ENCODE data around the gene AQP11.
A peak's percentile ranks its signal among the peaks of the same experiment; 100 is the strongest.
"Not testable (repeated sequence)": the region's sequence is repeated elsewhere in the genome, so short reads cannot be mapped to it uniquely, and the experiment has no call there.

Gene AQP11

GRCh38 chr11:77589521-77590193, at the start of gene AQP11:
Gene AQP11, plus strand, starts transcription at chr11:77589953. Its CDS starts 40 bp downstream, at chr11:77589993.
- Mint-ChIP-seq H3K4me3 (peak within 1 kb of the TSS; percentile 89), H3K27me3 (peaks cover 4% of the 10 kb centered on the region), H3K27ac (peak within 1 kb of the TSS; percentile 41), H3K36me3 (no peaks in the 10 kb centered on the region), H3K4me1 (peaks cover 16% of the 10 kb centered on the region), H3K9me3 (no peaks in the 10 kb centered on the region)

GRCh38 chr11:77542296-77542695, 47.5 kb upstream of the AQP11 start:
- no peak overlapping the region for H3K27ac Mint-ChIP-seq
- no peak overlapping the region for H3K4me3 Mint-ChIP-seq

GRCh38 chr11:77547047-77547836, 42.5 kb upstream of the AQP11 start:
- H3K36me3 Mint-ChIP-seq = no peaks in the 10 kb centered on the region
- H3K4me3 Mint-ChIP-seq = no peak overlapping the region
- H3K27ac Mint-ChIP-seq = no peak overlapping the region
- H3K4me1 Mint-ChIP-seq = peaks cover 7% of the 10 kb centered on the region
- no peaks in the 10 kb centered on the region for H3K9me3 Mint-ChIP-seq
- no peaks in the 10 kb centered on the region for H3K27me3 Mint-ChIP-seq

More at GRCh38 chr11:77542296-77542695, 47.5 kb upstream of the AQP11 start:
- Mint-ChIP-seq H3K9me3 (no peaks in the 10 kb centered on the region), H3K36me3 (no peaks in the 10 kb centered on the region), H3K4me1 (no peaks in the 10 kb centered on the region), H3K27me3 (no peaks in the 10 kb centered on the region)

GRCh38 chr11:77547863-77548551, 41.7 kb upstream of the AQP11 start:
- H3K27ac Mint-ChIP-seq = no peak overlapping the region
- no peak overlapping the region for H3K4me3 Mint-ChIP-seq
- H3K9me3 Mint-ChIP-seq = no peaks in the 10 kb centered on the region
- H3K27me3 Mint-ChIP-seq = no peaks in the 10 kb centered on the region
- H3K4me1 Mint-ChIP-seq = peaks cover 7% of the 10 kb centered on the region
- H3K36me3 Mint-ChIP-seq = no peaks in the 10 kb centered on the region

- no peaks in the 10 kb centered on the region for H3K27me3 Mint-ChIP-seq
- no peak overlapping the region for H3K4me3 Mint-ChIP-seq
- H3K9me3 Mint-ChIP-seq = no peaks in the 10 kb centered on the region
- H3K27ac Mint-ChIP-seq = no peak overlapping the region
- H3K36me3 Mint-ChIP-seq = no peaks in the 10 kb centered on the region
- H3K4me1 Mint-ChIP-seq = peaks cover 7% of the 10 kb centered on the region
These were observed 41.0 kb upstream of the AQP11 start for GRCh38 chr11:77548552-77549445.

GRCh38 chr11:77551426-77551825, 38.3 kb upstream of the AQP11 start:
- H3K4me1 Mint-ChIP-seq, H3K27me3 Mint-ChIP-seq, H3K4me3 Mint-ChIP-seq, H3K36me3 Mint-ChIP-seq, H3K27ac Mint-ChIP-seq, H3K9me3 Mint-ChIP-seq: not testable (repeated sequence)

- H3K4me3 Mint-ChIP-seq = no peak overlapping the region
- H3K9me3 Mint-ChIP-seq = peaks cover 8% of the 10 kb centered on the region
- H3K36me3 Mint-ChIP-seq = no peaks in the 10 kb centered on the region
- no peak overlapping the region for H3K27ac Mint-ChIP-seq
- no peaks in the 10 kb centered on the region for H3K27me3 Mint-ChIP-seq
- H3K4me1 Mint-ChIP-seq = no peaks in the 10 kb centered on the region
These were observed 32.2 kb upstream of the AQP11 start for GRCh38 chr11:77557553-77557952.

GRCh38 chr11:77558380-77558779, 31.4 kb upstream of the AQP11 start:
- Mint-ChIP-seq H3K27ac (no peak overlapping the region), H3K4me3 (no peak overlapping the region), H3K36me3 (no peaks in the 10 kb centered on the region), H3K9me3 (peaks cover 8% of the 10 kb centered on the region), H3K4me1 (no peaks in the 10 kb centered on the region), H3K27me3 (no peaks in the 10 kb centered on the region)

- Mint-ChIP-seq H3K9me3 (peaks cover 14% of the 10 kb centered on the region), H3K4me1 (no peaks in the 10 kb centered on the region), H3K36me3 (no peaks in the 10 kb centered on the region), H3K4me3 (no peak overlapping the region), H3K27me3 (peaks cover 2% of the 10 kb centered on the region), H3K27ac (no peak overlapping the region)
These were observed 29.9 kb upstream of the AQP11 start for GRCh38 chr11:77559686-77560401.

GRCh38 chr11:77560605-77561004, 29.1 kb upstream of the AQP11 start:
- no peak overlapping the region for H3K27ac Mint-ChIP-seq
- peaks cover 6% of the 10 kb centered on the region for H3K27me3 Mint-ChIP-seq
- H3K4me1 Mint-ChIP-seq = no peaks in the 10 kb centered on the region
- H3K36me3 Mint-ChIP-seq = no peaks in the 10 kb centered on the region
- H3K9me3 Mint-ChIP-seq = peaks cover 18% of the 10 kb centered on the region
- no peak overlapping the region for H3K4me3 Mint-ChIP-seq

- Mint-ChIP-seq H3K4me3 (no peak overlapping the region), H3K27ac (no peak overlapping the region), H3K27me3 (peaks cover 7% of the 10 kb centered on the region), H3K9me3 (peaks cover 21% of the 10 kb centered on the region), H3K4me1 (no peaks in the 10 kb centered on the region), H3K36me3 (no peaks in the 10 kb centered on the region)
These were observed 28.5 kb upstream of the AQP11 start for GRCh38 chr11:77561257-77561656.

GRCh38 chr11:77568306-77568705, 21.4 kb upstream of the AQP11 start:
- Mint-ChIP-seq H3K27ac (no peak overlapping the region), H3K27me3 (peaks cover 19% of the 10 kb centered on the region)

GRCh38 chr11:77568916-77569675, 20.7 kb upstream of the AQP11 start:
- Mint-ChIP-seq H3K4me1 (no peaks in the 10 kb centered on the region), H3K4me3 (no peak overlapping the region), H3K27ac (no peak overlapping the region), H3K36me3 (peaks cover 5% of the 10 kb centered on the region), H3K9me3 (peaks cover 16% of the 10 kb centered on the region), H3K27me3 (peaks cover 17% of the 10 kb centered on the region)

More at GRCh38 chr11:77568306-77568705, 21.4 kb upstream of the AQP11 start:
- peaks cover 18% of the 10 kb centered on the region for H3K9me3 Mint-ChIP-seq
- peaks cover 5% of the 10 kb centered on the region for H3K36me3 Mint-ChIP-seq
- H3K4me1 Mint-ChIP-seq = no peaks in the 10 kb centered on the region
- no peak overlapping the region for H3K4me3 Mint-ChIP-seq

- H3K27me3 Mint-ChIP-seq = peaks cover 17% of the 10 kb centered on the region
- peaks cover 13% of the 10 kb centered on the region for H3K9me3 Mint-ChIP-seq
These were observed 20.1 kb upstream of the AQP11 start for GRCh38 chr11:77569676-77570070.

More at GRCh38 chr11:77569676-77570070, 20.1 kb upstream of the AQP11 start:
- peaks cover 5% of the 10 kb centered on the region for H3K36me3 Mint-ChIP-seq
- H3K4me3 Mint-ChIP-seq = no peak overlapping the region
- no peaks in the 10 kb centered on the region for H3K4me1 Mint-ChIP-seq
- no peak overlapping the region for H3K27ac Mint-ChIP-seq

Data from activated naive CD4-positive, alpha-beta T cell treated with anti-CD3 and anti-CD28 coated beads, Interleukin-2, amount 50 U/mL, for 24 hours (primary cell).